H9 (cell line): ENCODE results near the gene FAM114A1. TPM values are rescaled to one million over a fixed set of nuclear protein-coding genes. Genes with fewer than 3 reads are reported as not detected.

Source experiments
- DNase-seq: peaks from one replicate; pipeline ENCODE4 v3.0.0-alpha.2; 2017
- H2AFZ ChIP-seq: one replicate; pipeline ENCODE4 v1.6.1; 2013; ENCODE audit warnings: mild to moderate bottlenecking, low read length, control low read depth, moderate library complexity
- H2AK5ac ChIP-seq: 2 replicates; pipeline ENCODE4 v1.6.1; 2013; ENCODE audit warnings: low read length, control low read depth, mixed read lengths; ENCODE audit not compliant: insufficient read length
- H2BK120ac ChIP-seq: one replicate; pipeline ENCODE4 v1.6.1; 2013; ENCODE audit warnings: low read depth, mild to moderate bottlenecking, low read length, control low read depth, inconsistent platforms; ENCODE audit not compliant: poor library complexity, severe bottlenecking
- H2BK12ac ChIP-seq: 2 replicates; pipeline ENCODE4 v1.6.1; 2013; ENCODE audit warnings: low read length, control low read depth, mixed read lengths, low read depth; ENCODE audit not compliant: insufficient read length
- H2BK15ac ChIP-seq: 2 replicates; pipeline ENCODE4 v1.6.1; 2013; ENCODE audit warnings: low read depth, low read length, control low read depth
- H2BK20ac ChIP-seq: one replicate; pipeline ENCODE4 v1.6.1; 2013; ENCODE audit warnings: low read depth, mild to moderate bottlenecking, low read length, control low read depth, inconsistent platforms; ENCODE audit not compliant: poor library complexity, severe bottlenecking
- H2BK5ac ChIP-seq: 2 replicates; pipeline ENCODE4 v1.6.1; 2013; ENCODE audit warnings: low read length, control low read depth, mixed read lengths; ENCODE audit not compliant: insufficient read length
- H3K14ac ChIP-seq: 2 replicates; pipeline ENCODE4 v1.6.1; 2013; ENCODE audit warnings: low read length, control low read depth; ENCODE audit not compliant: insufficient read depth
- H3K18ac ChIP-seq: 2 replicates; pipeline ENCODE4 v1.6.1; 2013; ENCODE audit warnings: low read depth, mild to moderate bottlenecking, mixed read lengths, low read length, control low read depth; ENCODE audit not compliant: insufficient read length
- H3K23ac ChIP-seq: 2 replicates; pipeline ENCODE4 v1.6.1; 2013; ENCODE audit warnings: low read length, control low read depth, mixed read lengths, low read depth; ENCODE audit not compliant: insufficient read length
- H3K23me2 ChIP-seq: 2 replicates; pipeline ENCODE4 v1.6.1; 2013; ENCODE audit warnings: low read depth, mild to moderate bottlenecking, mixed read lengths, low read length, control low read depth; ENCODE audit not compliant: insufficient read length, poor library complexity, severe bottlenecking
- H3K27ac ChIP-seq: 2 replicates; pipeline ENCODE4 v1.5.1; 2013; ENCODE audit warnings: low read length, control low read depth, mixed read lengths, low read depth; ENCODE audit not compliant: insufficient read length
- H3K27me3 ChIP-seq: 2 replicates; pipeline ENCODE4 v1.6.1; 2013; ENCODE audit warnings: low read length, control low read depth, inconsistent platforms; ENCODE audit not compliant: insufficient read depth
- H3K4ac ChIP-seq: 2 replicates; pipeline ENCODE4 v1.6.1; 2013; ENCODE audit warnings: low read depth, mild to moderate bottlenecking, control low read depth, inconsistent platforms, low read length, moderate library complexity
- H3K4me1 ChIP-seq: 2 replicates; pipeline ENCODE4 v1.6.1; 2013; ENCODE audit warnings: low read length, control low read depth, inconsistent platforms; ENCODE audit not compliant: insufficient read depth
- H3K4me2 ChIP-seq: 2 replicates; pipeline ENCODE4 v1.6.1; 2013; ENCODE audit warnings: low read length, control low read depth, mixed read lengths; ENCODE audit not compliant: insufficient read length, insufficient read depth
- H3K56ac ChIP-seq: 2 replicates; pipeline ENCODE4 v1.6.1; 2013; ENCODE audit warnings: low read depth, mild to moderate bottlenecking, mixed read lengths, low read length, control low read depth; ENCODE audit not compliant: insufficient read length
- H3K79me1 ChIP-seq: 2 replicates; pipeline ENCODE4 v1.6.1; 2013; ENCODE audit warnings: low read depth, mild to moderate bottlenecking, moderate library complexity, low read length, control low read depth, inconsistent platforms; ENCODE audit not compliant: insufficient read depth, poor library complexity, severe bottlenecking
- H3K79me2 ChIP-seq: 2 replicates; pipeline ENCODE4 v1.6.1; 2013; ENCODE audit warnings: low read length, control low read depth, inconsistent platforms; ENCODE audit not compliant: insufficient read depth
- H3K9ac ChIP-seq: 2 replicates; pipeline ENCODE4 v1.6.1; 2013; ENCODE audit warnings: low read length, control low read depth, mixed read lengths; ENCODE audit not compliant: insufficient read length; ENCODE audit errors: extremely low read depth
- H3K9me3 ChIP-seq: one replicate; pipeline ENCODE4 v1.6.1; 2013; ENCODE audit warnings: low read depth, low read length, inconsistent platforms; ENCODE audit not compliant: control insufficient read depth
- H3T11ph ChIP-seq: one replicate; pipeline ENCODE4 v1.6.1; 2013; ENCODE audit warnings: mild to moderate bottlenecking, low read length, control low read depth, inconsistent platforms
- H4K20me1 ChIP-seq: one replicate; pipeline ENCODE4 v1.6.1; 2013; ENCODE audit not compliant: control insufficient read depth, insufficient read length, insufficient read depth
- H4K5ac ChIP-seq: 2 replicates; pipeline ENCODE4 v1.6.1; 2013; ENCODE audit warnings: low read depth, mild to moderate bottlenecking, mixed read lengths, low read length, control low read depth; ENCODE audit not compliant: insufficient read length
- H4K8ac ChIP-seq: replicated peaks from 2 replicates; pipeline ENCODE4 v1.6.1; 2013; ENCODE audit warnings: low read length, control low read depth, mixed read lengths, low read depth; ENCODE audit not compliant: insufficient read length
- H4K91ac ChIP-seq: 2 replicates; pipeline ENCODE4 v1.6.1; 2013; ENCODE audit warnings: low read depth, mild to moderate bottlenecking, moderate library complexity, mixed read lengths, low read length, control low read depth; ENCODE audit not compliant: insufficient read length
- H3K27ac Mint-ChIP-seq, 3 experiments: 2 replicates in 2 of 3; 3 replicates in 1 of 3; pipeline ENCODE4 v1.8.0; 2020 to 2021; ENCODE audit warnings: mixed read lengths in 3 of 3, mild to moderate bottlenecking in 1 of 3, moderate library complexity in 1 of 3
- H3K27me3 Mint-ChIP-seq: 2 replicates; pipeline ENCODE4 v1.8.0; 2021; ENCODE audit warnings: low read depth, mild to moderate bottlenecking, moderate library complexity, mixed read lengths
- H3K36me3 Mint-ChIP-seq, 3 experiments: 2 replicates in 2 of 3; 3 replicates in 1 of 3; pipeline ENCODE4 v1.8.0; 2020 to 2021; ENCODE audit warnings: low read depth in 3 of 3, mixed read lengths in 3 of 3; ENCODE audit not compliant: insufficient read depth in 1 of 3
- H3K4me1 Mint-ChIP-seq, 2 experiments: 2 replicates each; pipeline ENCODE4 v1.8.0; 2020; ENCODE audit warnings: mixed read lengths in 2 of 2
- H3K4me3 Mint-ChIP-seq, 2 experiments: 2 replicates in 1 of 2; 3 replicates in 1 of 2; pipeline ENCODE4 v1.8.0; 2020 to 2021; ENCODE audit warnings: mild to moderate bottlenecking in 2 of 2, mixed read lengths in 2 of 2, moderate library complexity in 1 of 2
- H3K9me3 Mint-ChIP-seq, 2 experiments: 2 replicates in 1 of 2; 3 replicates in 1 of 2; pipeline ENCODE4 v1.8.0; 2020; ENCODE audit warnings: mild to moderate bottlenecking in 2 of 2, mixed read lengths in 2 of 2, moderate library complexity in 1 of 2
- WGBS: extraction: QIAGEN DNeasy Blood & Tissue Kit; methylation state at CpG from one replicate; pipeline ENCODE4 v1.1.7; 2013; ENCODE audit warnings: missing lambda C conversion rate, low lambda C conversion rate, mixed read lengths; ENCODE audit not compliant: insufficient read length; ENCODE audit errors: extremely low coverage; 5-methylcytosine and 5-hydroxymethylcytosine counted together
- total RNA-seq: library from RNA; stranded (reverse); gene quantifications from 2 replicates; pipeline ENCODE4 v1.2.1, GENCODE V29; 2021
- TF ChIP-seq, protein P1 (sequence below): fragments of 200-600 bp; sonication (generic); conservative IDR thresholded peaks from 3 replicates; pipeline ENCODE4 v1.8.0; 2021; ENCODE audit warnings: antibody characterized with exemption, mild to moderate bottlenecking

The FAM114A1 gene
- total RNA-seq, 1 experiment from 2014 or later = 9.9 TPM

DNA sequence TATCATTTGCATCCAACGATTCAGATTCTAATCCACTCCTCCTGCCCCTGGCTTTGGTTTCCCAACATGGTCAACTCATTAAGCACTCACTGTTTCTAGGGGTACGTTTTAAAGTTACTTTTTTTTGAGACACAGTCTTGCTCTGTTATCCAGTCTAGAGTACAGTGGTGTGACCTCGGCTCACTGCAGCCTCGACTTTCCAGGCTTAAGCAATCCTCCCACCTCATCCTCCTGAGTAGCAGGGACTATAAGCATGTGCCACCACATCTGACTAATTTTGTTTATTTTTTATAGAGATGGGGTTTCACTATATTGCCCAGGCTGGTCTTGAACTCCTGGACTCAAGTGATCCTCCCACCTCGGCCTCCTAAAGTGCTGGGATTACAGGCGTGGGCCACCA, 115.7 kb downstream of the FAM114A1 start:
- Histone ChIP-seq H3K79me1 (no peaks in the 10 kb centered on the region), H3K27ac (no peak overlapping the region), H3K9ac (no peak overlapping the region), H2BK5ac (no peak overlapping the region), H2AK5ac (no peak overlapping the region), H3K23ac (no peak overlapping the region), H3K9me3 (no peaks in the 10 kb centered on the region), H2BK120ac (no peak overlapping the region), H3K4me1 (no peaks in the 10 kb centered on the region; the same call in 1 of the 2 replicates), H2BK15ac (no peak overlapping the region), H2AFZ (no peak overlapping the region), H4K8ac (no peak overlapping the region), H2BK12ac (no peak overlapping the region), H3K4me2 (no peak overlapping the region), H3K56ac (no peak overlapping the region), H3T11ph (no peak overlapping the region), H3K18ac (no peak overlapping the region), H4K5ac (no peak overlapping the region), H4K91ac (no peak overlapping the region), H3K27me3 (no peaks in the 10 kb centered on the region), H3K79me2 (no peaks in the 10 kb centered on the region), H2BK20ac (no peak overlapping the region), H4K20me1 (no peaks in the 10 kb centered on the region), H3K14ac (no peak overlapping the region), H3K23me2 (no peaks in the 10 kb centered on the region), H3K4ac (no peak overlapping the region)
- TF ChIP-seq, protein P1, sequence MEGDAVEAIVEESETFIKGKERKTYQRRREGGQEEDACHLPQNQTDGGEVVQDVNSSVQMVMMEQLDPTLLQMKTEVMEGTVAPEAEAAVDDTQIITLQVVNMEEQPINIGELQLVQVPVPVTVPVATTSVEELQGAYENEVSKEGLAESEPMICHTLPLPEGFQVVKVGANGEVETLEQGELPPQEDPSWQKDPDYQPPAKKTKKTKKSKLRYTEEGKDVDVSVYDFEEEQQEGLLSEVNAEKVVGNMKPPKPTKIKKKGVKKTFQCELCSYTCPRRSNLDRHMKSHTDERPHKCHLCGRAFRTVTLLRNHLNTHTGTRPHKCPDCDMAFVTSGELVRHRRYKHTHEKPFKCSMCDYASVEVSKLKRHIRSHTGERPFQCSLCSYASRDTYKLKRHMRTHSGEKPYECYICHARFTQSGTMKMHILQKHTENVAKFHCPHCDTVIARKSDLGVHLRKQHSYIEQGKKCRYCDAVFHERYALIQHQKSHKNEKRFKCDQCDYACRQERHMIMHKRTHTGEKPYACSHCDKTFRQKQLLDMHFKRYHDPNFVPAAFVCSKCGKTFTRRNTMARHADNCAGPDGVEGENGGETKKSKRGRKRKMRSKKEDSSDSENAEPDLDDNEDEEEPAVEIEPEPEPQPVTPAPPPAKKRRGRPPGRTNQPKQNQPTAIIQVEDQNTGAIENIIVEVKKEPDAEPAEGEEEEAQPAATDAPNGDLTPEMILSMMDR = no peak
- no CpG with 5 or more reads among the region's 6 CpGs for WGBS
- Mint-ChIP-seq H3K4me1 (peaks cover 12 to 14% of the 10 kb centered on the region in 2 experiments), H3K4me3 (no peak overlapping the region; a peak in 1 of 5 replicates), H3K27ac (peak overlapping the region in 1 of 3 experiments; percentile 11; a peak in 2 of 7 replicates), H3K9me3 (no peaks in the 10 kb centered on the region), H3K36me3 (no peaks in the 10 kb centered on the region), H3K27me3 (no peaks in the 10 kb centered on the region; the same call in 1 of the 2 replicates)
- DNase-seq = no peak
